ENCODE data around the gene TEN1.

Gene TEN1

GRCh38 chr17:75976175-75976848, 2.7 kb upstream of the TEN1 start:
- in situ Hi-C loops (cut with HindIII; ENCODE audit: low sequenced_read_pairs): no loop called here

GRCh38 chr17:75979705-75980187, 706 bp downstream of the TEN1 start:
- in situ Hi-C loops (cut with HindIII; ENCODE audit: low sequenced_read_pairs): no loop called here

GRCh38 chr17:75980188-75981018, 1.4 kb downstream of the TEN1 start:
- in situ Hi-C loops (cut with HindIII; ENCODE audit: low sequenced_read_pairs): no loop called here

GRCh38 chr17:75981019-75981615, 2.1 kb downstream of the TEN1 start:
- in situ Hi-C loops (cut with HindIII; ENCODE audit: low sequenced_read_pairs): no loop called here

- in situ Hi-C loops (cut with HindIII; ENCODE audit: low sequenced_read_pairs): no loop called here
These were observed 4.6 kb downstream of the TEN1 start for GRCh38 chr17:75983501-75984181.

- in situ Hi-C loops (cut with HindIII; ENCODE audit: low sequenced_read_pairs): no loop called here
These were observed 6.9 kb downstream of the TEN1 start for GRCh38 chr17:75985986-75986385.

- in situ Hi-C loops (cut with HindIII; ENCODE audit: low sequenced_read_pairs): no loop called here
These were observed 8.0 kb downstream of the TEN1 start for GRCh38 chr17:75987041-75987440.

- in situ Hi-C loops (cut with HindIII; ENCODE audit: low sequenced_read_pairs): no loop called here
These were observed 12.4 kb downstream of the TEN1 start for GRCh38 chr17:75991396-75991795.

GRCh38 chr17:75994802-75995370, 15.8 kb downstream of the TEN1 start:
- in situ Hi-C loops (cut with HindIII; ENCODE audit: low sequenced_read_pairs): no loop called here

- in situ Hi-C loops (cut with HindIII; ENCODE audit: low sequenced_read_pairs): no loop called here
These were observed 16.4 kb downstream of the TEN1 start for GRCh38 chr17:75995385-75995925.

- in situ Hi-C loops (cut with HindIII; ENCODE audit: low sequenced_read_pairs): no loop called here
These were observed 17.9 kb downstream of the TEN1 start for GRCh38 chr17:75996665-75997590.

GRCh38 chr17:75998327-75998795, 19.3 kb downstream of the TEN1 start:
- in situ Hi-C loops (cut with HindIII; ENCODE audit: low sequenced_read_pairs): no loop called here

GRCh38 chr17:76000016-76000754, 21.1 kb downstream of the TEN1 start:
- in situ Hi-C loops (cut with HindIII; ENCODE audit: low sequenced_read_pairs): no loop called here

GRCh38 chr17:76000755-76001521, 21.9 kb downstream of the TEN1 start, which contains the start of gene CDK3:
CDK3 (plus strand) TSS chr17:76000855; CDS start chr17:76001426, 571 bp downstream.
- in situ Hi-C loops (cut with HindIII; ENCODE audit: low sequenced_read_pairs): no loop called here

- in situ Hi-C loops (cut with HindIII; ENCODE audit: low sequenced_read_pairs): no loop called here
These were observed 23.1 kb downstream of the TEN1 start for GRCh38 chr17:76002100-76002499.

GRCh38 chr17:76003915-76004314, 24.9 kb downstream of the TEN1 start:
- in situ Hi-C loops (cut with HindIII; ENCODE audit: low sequenced_read_pairs): no loop called here

- in situ Hi-C loops (cut with HindIII; ENCODE audit: low sequenced_read_pairs): no loop called here
These were observed 25.8 kb downstream of the TEN1 start for GRCh38 chr17:76004750-76005262.
